Dedifferentiated amniotic fluid mesenchymal stem cell (primary cell): ENCODE data around the gene ZNF776.
"Not testable (repeated sequence)": the region's sequence is repeated elsewhere in the genome, so short reads cannot be mapped to it uniquely, and the experiment has no call there.

Experiments used
- DNase-seq: peaks from one replicate; pipeline ENCODE4 v3.0.0-alpha.2; 2016; ENCODE audit errors: extremely low spot score

ZNF776 gene

DNA sequence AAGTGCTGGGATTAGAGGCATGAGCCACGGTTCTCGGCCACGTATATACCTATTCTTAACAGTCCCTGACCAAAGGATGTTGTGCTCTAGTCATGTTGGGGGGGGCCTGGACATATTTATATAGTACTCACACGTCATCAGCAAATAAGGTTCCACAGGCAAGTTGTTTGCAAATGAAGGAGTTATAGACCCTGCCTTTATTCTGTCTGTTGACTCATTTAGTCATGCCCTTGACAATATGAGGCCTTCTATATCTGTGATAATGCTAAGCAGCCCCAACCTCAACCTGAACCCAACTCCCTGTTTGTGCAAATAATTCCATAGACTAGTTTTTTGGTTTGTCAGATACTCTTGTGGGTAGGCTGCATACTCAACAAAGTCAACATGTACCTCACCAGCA, 31.7 kb downstream of the ZNF776 start:
- no peak for DNase-seq

DNA sequence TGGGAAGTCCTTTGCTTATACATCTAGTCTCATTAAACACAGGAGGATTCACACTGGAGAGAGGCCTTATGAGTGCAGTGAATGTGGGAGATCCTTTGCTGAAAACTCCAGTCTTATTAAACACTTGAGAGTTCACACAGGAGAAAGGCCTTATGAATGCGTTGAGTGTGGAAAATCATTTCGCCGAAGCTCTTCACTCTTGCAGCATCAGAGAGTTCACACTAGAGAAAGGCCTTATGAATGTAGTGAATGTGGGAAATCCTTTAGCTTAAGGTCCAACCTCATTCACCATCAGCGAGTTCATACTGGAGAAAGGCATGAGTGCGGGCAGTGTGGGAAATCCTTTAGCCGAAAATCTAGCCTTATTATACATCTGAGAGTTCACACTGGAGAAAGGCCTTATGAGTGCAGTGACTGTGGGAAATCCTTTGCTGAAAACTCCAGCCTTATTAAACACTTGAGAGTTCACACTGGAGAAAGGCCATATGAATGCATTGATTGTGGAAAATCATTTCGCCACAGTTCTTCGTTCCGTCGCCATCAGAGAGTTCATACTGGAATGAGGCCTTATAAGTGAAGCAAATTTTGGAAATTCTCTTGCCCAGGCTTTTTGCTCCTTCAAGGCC, 32.7 kb downstream of the ZNF776 start:
- DNase-seq: no peak

- no peak for DNase-seq
Observed at GRCh38 chr19:57786286-57786685, 39.7 kb downstream of the ZNF776 start.

DNA sequence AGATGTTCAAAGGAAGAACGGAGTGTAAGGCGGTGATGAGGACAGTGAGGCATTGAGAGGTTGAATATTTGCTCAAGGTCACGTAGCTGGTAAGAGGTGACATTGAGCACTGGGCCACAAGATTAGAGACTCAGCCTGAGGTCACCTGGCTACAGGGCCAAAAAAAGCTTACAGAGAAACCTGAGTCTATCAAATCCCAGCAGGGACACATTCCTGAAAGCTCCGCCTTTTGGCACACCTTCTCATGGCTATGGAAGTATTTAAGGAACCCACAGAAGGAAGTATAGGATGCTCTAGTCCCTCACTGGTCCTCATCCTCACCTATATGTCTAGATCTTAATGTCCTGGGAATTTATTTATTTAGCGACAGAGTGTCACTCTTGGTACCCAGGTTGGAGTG, 40.3 kb downstream of the ZNF776 start:
- DNase-seq: no peak

GRCh38 chr19:57788114-57788692, 41.6 kb downstream of the ZNF776 start:
- DNase-seq: no peak

GRCh38 chr19:57789288-57789687, 42.7 kb downstream of the ZNF776 start:
- DNase-seq: no peak

DNA sequence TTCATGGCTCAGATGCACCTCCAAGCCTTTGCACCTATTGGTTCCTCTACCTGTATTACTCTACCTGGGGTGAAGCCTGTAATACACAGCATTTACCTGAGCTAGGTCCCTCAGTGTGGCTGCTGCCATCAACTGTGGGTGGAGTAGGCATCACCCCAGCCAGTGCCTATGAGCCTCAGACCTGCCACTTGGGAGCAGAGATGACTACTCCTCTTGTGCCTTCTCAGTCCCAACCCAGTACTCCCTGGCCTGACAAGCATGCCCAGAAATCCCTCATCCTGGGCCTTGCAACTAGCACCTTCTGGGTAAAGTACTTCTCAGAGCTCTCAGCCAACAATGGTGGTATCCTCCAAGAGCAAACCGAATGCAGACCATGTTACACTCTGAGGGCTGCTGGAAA, 50.0 kb downstream of the ZNF776 start:
- not testable (repeated sequence) for DNase-seq

- DNase-seq: no peak
Observed at GRCh38 chr19:57800696-57801095, 54.1 kb downstream of the ZNF776 start.

- no peak for DNase-seq
Observed at GRCh38 chr19:57802269-57802668, 55.7 kb downstream of the ZNF776 start.

DNA sequence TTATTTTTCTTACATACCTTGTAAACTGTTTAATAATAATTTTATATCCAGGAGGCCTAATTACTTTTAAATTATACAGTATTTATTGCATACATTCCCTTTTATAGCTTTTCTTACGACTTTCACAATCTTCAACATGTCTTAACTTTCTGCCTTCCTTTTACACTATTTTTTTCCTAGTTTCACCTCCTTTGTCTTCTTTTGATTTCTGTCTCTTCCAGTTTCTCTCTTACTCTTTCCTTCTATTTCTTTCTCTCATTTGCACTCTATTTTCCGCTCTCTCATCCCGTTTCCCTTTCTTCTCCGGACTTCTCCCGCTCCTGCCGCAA, 56.6 kb downstream of the ZNF776 start:
- no peak for DNase-seq

GRCh38 chr19:57803594-57804325, 57.1 kb downstream of the ZNF776 start:
- peak; percentile 53 for DNase-seq

DNA sequence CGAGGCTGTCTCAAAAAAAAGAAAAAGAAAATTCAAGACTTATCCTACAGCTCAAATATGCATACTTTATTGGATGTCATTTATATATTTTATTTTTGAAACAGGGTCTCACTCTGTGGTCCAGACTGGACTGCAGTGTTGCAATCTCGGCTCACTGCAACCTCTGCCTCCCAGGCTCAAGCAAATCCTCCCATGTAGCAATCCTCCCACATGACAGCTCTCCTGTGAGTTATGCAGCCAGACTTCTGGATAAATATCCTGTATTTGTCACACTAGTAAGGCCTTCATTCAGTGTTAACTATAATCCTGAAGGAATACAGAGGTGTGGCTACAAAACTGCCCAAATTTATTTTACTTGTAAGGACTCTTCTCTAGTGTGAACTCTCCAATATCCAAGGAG, 60.9 kb downstream of the ZNF776 start:
- DNase-seq: no peak
